RWPE1 (cell line): ENCODE results near the gene RNF157.

Experiments
- CTCF ChIA-PET: fragments of 350-600 bp; sonication (Branson Sonifier 250); formaldehyde crosslinking; extraction: SDS; loops from one replicate; lab custom pipeline; 2021; lab: Yijun Ruan, JAX
- POLR2A ChIA-PET: fragments of 400-600 bp; formaldehyde crosslinking; extraction: SDS; loops from one replicate; lab custom pipeline; 2020; ENCODE audit warnings: antibody characterized with exemption; ENCODE audit not compliant: low non-redundant PET; lab: Yijun Ruan, JAX
- DNase-seq: peaks from one replicate; pipeline ENCODE4 v3.0.0; 2012; ENCODE audit warnings: low spot score
- H3K27ac ChIP-seq: fragments of 450-650 bp; 2 replicates; pipeline ENCODE4 v1.5.1; 2017
- CTCF ChIP-seq: fragments of 450-650 bp; conservative IDR thresholded peaks from 2 replicates; pipeline ENCODE4 v1.5.1; 2017; ENCODE audit warnings: low read depth, mild to moderate bottlenecking

The RNF157 gene

GRCh38 chr17:76140661-76141211 lies 99.6 kb downstream of the RNF157 start:
- no peak for TF ChIP-seq CTCF
- ChIA-PET CTCF (interaction anchor here (0.6 to 2.2 kb wide), 3 partner anchors 19 to 139 kb away, joined by 3 to 12 read pairs (median 12); no protein-coding TSS in a partner anchor), POLR2A (interaction anchor here (0.5 kb wide), 1 partner anchor 132 kb away, joined by 3 read pairs; no protein-coding TSS in a partner anchor)
- no peak overlapping the region for H3K27ac ChIP-seq
- DNase-seq: no peak

DNA sequence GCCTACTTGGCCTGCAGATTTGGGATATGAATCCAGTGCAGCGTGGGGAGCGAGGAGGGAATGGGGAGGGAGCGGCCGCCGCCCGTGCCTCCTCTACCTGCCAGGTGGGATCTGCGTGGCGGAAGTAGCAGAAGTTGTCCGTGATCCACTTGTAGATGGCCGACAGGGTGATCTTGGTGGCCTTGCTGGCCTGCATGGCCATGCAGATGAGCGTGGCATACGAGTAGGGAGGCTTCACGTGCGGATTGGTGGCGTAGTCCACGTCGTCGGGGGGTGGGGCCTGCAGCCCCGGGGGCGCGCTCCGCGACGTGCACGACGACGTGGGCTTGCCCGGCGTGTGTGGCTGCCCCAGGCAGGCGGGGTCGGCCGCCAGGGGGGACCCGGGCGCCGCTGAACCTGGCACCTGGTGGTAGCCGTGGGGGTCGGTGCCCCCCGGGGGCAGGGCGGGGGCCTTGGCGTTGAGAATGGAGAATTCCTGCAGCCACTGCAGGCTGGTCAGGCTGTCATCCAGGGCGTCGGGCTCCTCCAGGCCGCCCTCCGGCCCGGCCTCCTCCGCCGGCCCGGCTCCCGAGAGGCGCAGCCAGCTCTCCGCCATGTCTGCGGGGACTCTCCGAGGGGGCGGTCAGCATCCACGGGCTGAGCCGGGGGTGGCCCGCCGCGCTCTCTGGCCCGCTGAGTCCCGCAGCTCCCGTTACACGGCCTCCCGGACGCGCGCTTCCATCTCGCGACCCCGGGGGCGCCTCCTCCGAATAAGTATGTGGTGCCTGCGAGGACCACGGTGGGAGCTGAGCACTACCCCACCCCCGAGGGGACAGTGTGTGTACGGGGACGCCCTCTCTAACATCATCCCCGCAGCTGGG lies 100.3 kb downstream of the RNF157 start:
- no peak overlapping the region for H3K27ac ChIP-seq
- ChIA-PET CTCF (interaction anchor here (0.6 kb wide), 1 partner anchor 17 kb away, joined by 4 read pairs; no protein-coding TSS in a partner anchor), POLR2A (interaction anchor here (0.5 kb wide), 1 partner anchor 131 kb away, joined by 3 read pairs; no protein-coding TSS in a partner anchor)
- no peak for TF ChIP-seq CTCF
- no peak for DNase-seq

GRCh38 chr17:76138896-76139752 lies 101.2 kb downstream of the RNF157 start:
- ChIA-PET POLR2A (interaction anchor here (0.6 kb wide), 1 partner anchor 11 kb away, joined by 6 read pairs; no protein-coding TSS in a partner anchor), CTCF (no interaction called here)
- no peak overlapping the region for H3K27ac ChIP-seq
- no peak for TF ChIP-seq CTCF
- DNase-seq: no peak

DNA sequence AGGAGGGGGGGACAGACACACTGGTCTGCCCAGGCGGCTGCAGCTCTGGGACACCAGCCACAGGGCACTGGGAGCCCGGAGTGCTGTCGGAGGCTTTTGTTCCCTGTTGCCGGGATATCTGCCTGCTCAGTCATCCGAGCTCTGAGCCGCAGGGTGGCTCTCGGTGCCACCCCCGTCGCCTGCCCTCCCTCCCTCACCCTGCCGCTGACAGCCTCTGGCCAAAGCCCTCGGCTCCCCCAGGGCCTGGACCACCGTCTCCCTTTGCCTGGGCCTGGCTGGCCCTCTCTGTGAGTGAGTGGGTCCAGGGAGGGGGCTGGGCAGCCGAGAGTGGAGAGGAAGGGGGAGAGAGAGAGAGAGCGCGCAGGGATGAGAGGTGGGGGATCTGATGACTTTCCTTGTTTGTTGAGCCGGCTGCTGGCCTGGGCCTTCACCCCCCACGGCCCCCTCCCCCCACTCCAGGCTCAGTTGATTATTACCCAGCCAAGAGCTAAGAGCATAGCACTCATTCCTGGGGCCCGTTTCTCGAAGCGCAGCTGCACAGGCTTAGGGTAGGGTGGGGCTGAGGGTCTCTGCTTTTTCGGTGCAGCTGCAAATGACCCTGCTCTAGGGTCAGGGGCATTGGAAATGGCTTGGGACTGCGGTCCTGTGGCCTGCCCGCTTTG lies 101.9 kb downstream of the RNF157 start:
- no peak overlapping the region for H3K27ac ChIP-seq
- CTCF ChIA-PET: no interaction called here
- DNase-seq: no peak
- POLR2A ChIA-PET: interaction anchor here (0.6 kb wide), 1 partner anchor 12 kb away, joined by 6 read pairs; no protein-coding TSS in a partner anchor
- TF ChIP-seq CTCF: no peak

- DNase-seq: no peak
- no peak overlapping the region for H3K27ac ChIP-seq
- CTCF ChIA-PET: no interaction called here
- TF ChIP-seq CTCF: no peak
- POLR2A ChIA-PET: no interaction called here
These were observed 102.7 kb downstream of the RNF157 start for GRCh38 chr17:76137351-76138233.
